Measurements from ENCODE around the gene PKLR.
A peak's percentile ranks its signal among the peaks of the same experiment; 100 is the strongest.
"Not testable (repeated sequence)": the region's sequence is repeated elsewhere in the genome, so short reads cannot be mapped to it uniquely, and the experiment has no call there.

Gene PKLR

GRCh38 chr1:155318082-155318481 is 16.8 kb upstream of the PKLR start:
- DNase-seq (ENCODE audit: low spot score): no peak

GRCh38 chr1:155316922-155317321 is 15.7 kb upstream of the PKLR start:
- DNase-seq (ENCODE audit: low spot score): no peak

GRCh38 chr1:155313261-155313660 is 12.0 kb upstream of the PKLR start:
- no peak for DNase-seq (ENCODE audit: low spot score)

GRCh38 chr1:155309423-155310021 is 8.3 kb upstream of the PKLR start:
- DNase-seq (ENCODE audit: low spot score): no peak

GRCh38 chr1:155308493-155309422 is 7.5 kb upstream of the PKLR start, which contains the start of gene FDPS:
TSS of gene FDPS (plus strand) at chr1:155308866. CDS start at chr1:155309790, 924 bp downstream.
- peak; percentile 98 for DNase-seq (ENCODE audit: low spot score)

- DNase-seq (ENCODE audit: low spot score): no peak
Observed at GRCh38 chr1:155307247-155307740, 6.1 kb upstream of the PKLR start.

GRCh38 chr1:155305881-155306391 is 4.7 kb upstream of the PKLR start:
- no peak for DNase-seq (ENCODE audit: low spot score)

- DNase-seq (ENCODE audit: low spot score): no peak
Observed at GRCh38 chr1:155304558-155305063, 3.4 kb upstream of the PKLR start.

GRCh38 chr1:155300553-155301329 is 497 bp downstream of the PKLR start:
- no peak for DNase-seq (ENCODE audit: low spot score)

GRCh38 chr1:155300024-155300423 is 1.2 kb downstream of the PKLR start:
- DNase-seq (ENCODE audit: low spot score): no peak

GRCh38 chr1:155297384-155297783 is 3.9 kb downstream of the PKLR start:
- DNase-seq (ENCODE audit: low spot score): no peak

- no peak for DNase-seq (ENCODE audit: low spot score)
Observed at GRCh38 chr1:155296661-155297060, 4.6 kb downstream of the PKLR start.

GRCh38 chr1:155295942-155296267 is 5.3 kb downstream of the PKLR start:
- no peak for DNase-seq (ENCODE audit: low spot score)

GRCh38 chr1:155295183-155295941 is 5.9 kb downstream of the PKLR start:
- peak; percentile 59 for DNase-seq (ENCODE audit: low spot score)

GRCh38 chr1:155294520-155295182 is 6.6 kb downstream of the PKLR start:
- DNase-seq (ENCODE audit: low spot score): peak; percentile 41

- DNase-seq (ENCODE audit: low spot score): no peak
Observed at GRCh38 chr1:155293086-155293749, 8.0 kb downstream of the PKLR start.

GRCh38 chr1:155291006-155291405 is 10.2 kb downstream of the PKLR start:
- not testable (repeated sequence) for DNase-seq (ENCODE audit: low spot score)

GRCh38 chr1:155287987-155288543 is 13.2 kb downstream of the PKLR start:
- DNase-seq (ENCODE audit: low spot score): no peak

GRCh38 chr1:155286544-155286943 is 14.7 kb downstream of the PKLR start:
- DNase-seq (ENCODE audit: low spot score): no peak

GRCh38 chr1:155285631-155286044 is 15.6 kb downstream of the PKLR start:
- no peak for DNase-seq (ENCODE audit: low spot score)

All from iPS-NIHi11 (cell line).